GM12878 (cell line): ENCODE measurements around the gene LILRB3.

ENCODE experiments used
- CTCF ChIP-seq, 3 experiments: IDR thresholded peaks in 2 of 3; conservative IDR thresholded peaks in 1 of 3; 2 replicates each; pipeline ENCODE4 v1.5.1; 2011; ENCODE audit warnings: low read depth in 3 of 3, low read length in 3 of 3, mild to moderate bottlenecking in 3 of 3, control low read depth in 2 of 3, moderate library complexity in 2 of 3, inconsistent platforms in 1 of 3, mixed read lengths in 1 of 3; ENCODE audit not compliant: control insufficient read depth in 2 of 3, insufficient read depth in 1 of 3; ENCODE audit errors: extremely low read depth in 1 of 3
- SMAD5 ChIP-seq: IDR thresholded peaks from 2 replicates; pipeline ENCODE4 v1.6.1; 2016; ENCODE audit warnings: antibody characterized with exemption, low read depth

GRCh38 chr19:54180691-54181091, 42.1 kb downstream of the LILRB3 start:
- TF ChIP-seq CTCF (IDR thresholded peaks at IDR 0.05 in 2 of 3, conservative IDR thresholded peaks at IDR 0.05 in 1 of 3; ENCODE audit: control insufficient read depth in 2 of 3, extremely low read depth in 1 of 3, insufficient read depth in 1 of 3, low read depth in 3 of 3, low read length in 3 of 3) (no peak), SMAD5 (no peak)
